HepG2 (cell line): Measurements from ENCODE around the gene SLC25A33. TPM values are rescaled to one million over a fixed set of nuclear protein-coding genes. Genes with fewer than 3 reads are reported as not detected.

Source experiments
- BCL6 ChIP-seq: IDR thresholded peaks from 2 replicates; pipeline ENCODE4 v1.6.1; 2016; ENCODE audit warnings: missing genetic modification reagents, missing compliant biosample characterization
- CEBPZ ChIP-seq: IDR thresholded peaks from 2 replicates; pipeline ENCODE4 v1.6.1; 2012; ENCODE audit warnings: low read length, improper control_type of control experiment
- HNRNPK ChIP-seq: fragments of 200-400 bp; formaldehyde crosslinking; IDR thresholded peaks from 2 replicates; pipeline ENCODE4 v1.6.1; 2018; ENCODE audit warnings: low read length, low read depth, moderate library complexity, mild to moderate bottlenecking; ENCODE audit not compliant: poor library complexity, severe bottlenecking
- HNRNPUL1 ChIP-seq: fragments of 200-400 bp; formaldehyde crosslinking; IDR thresholded peaks from 2 replicates; pipeline ENCODE4 v1.6.1; 2017; ENCODE audit warnings: low read depth, mild to moderate bottlenecking, low read length, moderate library complexity
- MZF1 ChIP-seq: sonication (generic); formaldehyde crosslinking; IDR thresholded peaks from 2 replicates; pipeline ENCODE4 v1.8.1; 2023; ENCODE audit warnings: mild to moderate bottlenecking, missing genetic modification reagents, borderline replicate concordance
- NCOR1 ChIP-seq: fragments of 200-600 bp; sonication (generic); IDR thresholded peaks from 2 replicates; pipeline ENCODE4 v1.7.0; 2017; ENCODE audit warnings: antibody characterized with exemption, low read length, borderline replicate concordance
- PHF5A ChIP-seq: IDR thresholded peaks from one replicate; pipeline ENCODE4 v1.6.1; 2018; ENCODE audit warnings: low read depth, missing genetic modification reagents; ENCODE audit not compliant: unreplicated experiment
- SRSF9 ChIP-seq: fragments of 200-400 bp; formaldehyde crosslinking; IDR thresholded peaks from 2 replicates; pipeline ENCODE4 v1.6.1; 2018; ENCODE audit warnings: borderline replicate concordance, mild to moderate bottlenecking, low read depth, low read length; ENCODE audit not compliant: insufficient read depth, poor library complexity, severe bottlenecking
- ZBTB46 ChIP-seq: sonication (generic); formaldehyde crosslinking; IDR thresholded peaks from 2 replicates; pipeline ENCODE4 v1.4.0; 2020; ENCODE audit warnings: mild to moderate bottlenecking, missing genetic modification reagents, borderline replicate concordance
- ZFYVE20 ChIP-seq: sonication (generic); formaldehyde crosslinking; IDR thresholded peaks from 2 replicates; pipeline ENCODE4 v1.8.0; 2023; ENCODE audit warnings: low read depth, mild to moderate bottlenecking, moderate library complexity, missing genetic modification reagents, borderline replicate concordance
- ZIK1 ChIP-seq: sonication (generic); formaldehyde crosslinking; IDR thresholded peaks from 2 replicates; pipeline ENCODE4 v1.5.0; 2020; ENCODE audit warnings: mild to moderate bottlenecking, low read depth, missing genetic modification reagents, borderline replicate concordance
- ZNF33B ChIP-seq: sonication (generic); formaldehyde crosslinking; IDR thresholded peaks from 2 replicates; pipeline ENCODE4 v1.5.1; 2020; ENCODE audit warnings: mild to moderate bottlenecking, missing genetic modification reagents
- ZNF564 ChIP-seq: sonication (generic); formaldehyde crosslinking; IDR thresholded peaks from 2 replicates; pipeline ENCODE4 v1.8.1; 2023; ENCODE audit warnings: mild to moderate bottlenecking, missing genetic modification reagents
- ZNF672 ChIP-seq: sonication (generic); formaldehyde crosslinking; IDR thresholded peaks from 2 replicates; pipeline ENCODE4 v1.8.1; 2022; ENCODE audit warnings: missing genetic modification reagents
- ZNF720 ChIP-seq: sonication (generic); formaldehyde crosslinking; IDR thresholded peaks from 2 replicates; pipeline ENCODE4 v1.4.0; 2020; ENCODE audit warnings: missing genetic modification reagents
- polyA plus RNA-seq, 8 experiments: library from polyadenylated mRNA; depleted of rRNA in 3 of 8; stranded (reverse) in 7 of 8; unstranded in 1 of 8; fragments of >200 nt; fragmentation: Illumina TruSeq in 4 of 8; extraction: Trizol in 4 of 8; gene quantifications; 2 replicates each; pipeline versions ENCODE4 v1.2.1 to v1.2.3, GENCODE V29; 2011 to 2016; ENCODE audit warnings: low read depth in 4 of 8, missing spikeins in 1 of 8, mixed read lengths in 1 of 8; ENCODE audit not compliant: insufficient read depth in 1 of 8
- total RNA-seq, 5 experiments: library from RNA; depleted of rRNA; stranded (reverse); fragments of >200 nt; fragmentation: Illumina TruSeq; extraction: Trizol; gene quantifications; 2 replicates each; pipeline ENCODE4 v1.2.3, GENCODE V29; 2016; ENCODE audit warnings: low read depth in 1 of 5
- TF ChIP-seq, protein P1 (sequence below): sonication (generic); formaldehyde crosslinking; IDR thresholded peaks from 2 replicates; pipeline ENCODE4 v1.5.1; 2020; ENCODE audit warnings: mild to moderate bottlenecking, missing genetic modification reagents, borderline replicate concordance

Gene SLC25A33
- total and polyA plus RNA-seq, 2 of the 13 experiments (the other 11 are each of a cell fraction or from before 2014, with no cell fraction given) = 15.4 to 50.3 TPM

- TF ChIP-seq, protein P1, sequence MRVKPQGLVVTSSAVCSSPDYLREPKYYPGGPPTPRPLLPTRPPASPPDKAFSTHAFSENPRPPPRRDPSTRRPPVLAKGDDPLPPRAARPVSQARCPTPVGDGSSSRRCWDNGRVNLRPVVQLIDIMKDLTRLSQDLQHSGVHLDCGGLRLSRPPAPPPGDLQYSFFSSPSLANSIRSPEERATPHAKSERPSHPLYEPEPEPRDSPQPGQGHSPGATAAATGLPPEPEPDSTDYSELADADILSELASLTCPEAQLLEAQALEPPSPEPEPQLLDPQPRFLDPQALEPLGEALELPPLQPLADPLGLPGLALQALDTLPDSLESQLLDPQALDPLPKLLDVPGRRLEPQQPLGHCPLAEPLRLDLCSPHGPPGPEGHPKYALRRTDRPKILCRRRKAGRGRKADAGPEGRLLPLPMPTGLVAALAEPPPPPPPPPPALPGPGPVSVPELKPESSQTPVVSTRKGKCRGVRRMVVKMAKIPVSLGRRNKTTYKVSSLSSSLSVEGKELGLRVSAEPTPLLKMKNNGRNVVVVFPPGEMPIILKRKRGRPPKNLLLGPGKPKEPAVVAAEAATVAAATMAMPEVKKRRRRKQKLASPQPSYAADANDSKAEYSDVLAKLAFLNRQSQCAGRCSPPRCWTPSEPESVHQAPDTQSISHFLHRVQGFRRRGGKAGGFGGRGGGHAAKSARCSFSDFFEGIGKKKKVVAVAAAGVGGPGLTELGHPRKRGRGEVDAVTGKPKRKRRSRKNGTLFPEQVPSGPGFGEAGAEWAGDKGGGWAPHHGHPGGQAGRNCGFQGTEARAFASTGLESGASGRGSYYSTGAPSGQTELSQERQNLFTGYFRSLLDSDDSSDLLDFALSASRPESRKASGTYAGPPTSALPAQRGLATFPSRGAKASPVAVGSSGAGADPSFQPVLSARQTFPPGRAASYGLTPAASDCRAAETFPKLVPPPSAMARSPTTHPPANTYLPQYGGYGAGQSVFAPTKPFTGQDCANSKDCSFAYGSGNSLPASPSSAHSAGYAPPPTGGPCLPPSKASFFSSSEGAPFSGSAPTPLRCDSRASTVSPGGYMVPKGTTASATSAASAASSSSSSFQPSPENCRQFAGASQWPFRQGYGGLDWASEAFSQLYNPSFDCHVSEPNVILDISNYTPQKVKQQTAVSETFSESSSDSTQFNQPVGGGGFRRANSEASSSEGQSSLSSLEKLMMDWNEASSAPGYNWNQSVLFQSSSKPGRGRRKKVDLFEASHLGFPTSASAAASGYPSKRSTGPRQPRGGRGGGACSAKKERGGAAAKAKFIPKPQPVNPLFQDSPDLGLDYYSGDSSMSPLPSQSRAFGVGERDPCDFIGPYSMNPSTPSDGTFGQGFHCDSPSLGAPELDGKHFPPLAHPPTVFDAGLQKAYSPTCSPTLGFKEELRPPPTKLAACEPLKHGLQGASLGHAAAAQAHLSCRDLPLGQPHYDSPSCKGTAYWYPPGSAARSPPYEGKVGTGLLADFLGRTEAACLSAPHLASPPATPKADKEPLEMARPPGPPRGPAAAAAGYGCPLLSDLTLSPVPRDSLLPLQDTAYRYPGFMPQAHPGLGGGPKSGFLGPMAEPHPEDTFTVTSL = peak; percentile 55; the same call in 1 of the 2 replicates
- TF ChIP-seq CEBPZ (no peak), ZNF672 (CRISPR knock-in tag) (0 out of 2 replicates have a peak, but pooled peaks have one; percentile 55), ZFYVE20 (no peak), HNRNPK (peak; percentile 44), MZF1 (CRISPR knock-in tag) (no peak), NCOR1 (peak; percentile 51; the same call in 1 of the 2 replicates), ZNF564 (CRISPR knock-in tag) (peak; percentile 47; the same call in 1 of the 2 replicates), ZNF33B (CRISPR knock-in tag) (no peak), ZBTB46 (no peak), SRSF9 (no peak), PHF5A (CRISPR knock-in tag) (no peak), ZIK1 (CRISPR knock-in tag) (no peak), ZNF720 (no peak), BCL6 (CRISPR knock-in tag) (peak; percentile 80), HNRNPUL1 (no peak)
Measured at GRCh38 chr1:9537863-9538668, 1.2 kb upstream of the SLC25A33 start (continued).
